GM18951 (cell line): ENCODE results near the gene GRIN2A.
"Not testable (repeated sequence)": the region's sequence is repeated elsewhere in the genome, so short reads cannot be mapped to it uniquely, and the experiment has no call there.

Experiments used
- POLR2A ChIP-seq: IDR thresholded peaks from 4 replicates; pipeline ENCODE4 v1.6.1; 2011; ENCODE audit warnings: mild to moderate bottlenecking; ENCODE audit not compliant: insufficient read length, insufficient read depth; ENCODE audit errors: extremely low read depth
- in situ Hi-C: fragments of 300-500 bp; cut with MboI; formaldehyde crosslinking; loops from one replicate; pipeline ENCODE4 v1.12.0; 2022; ENCODE audit warnings: low sequenced_read_pairs, mixed read lengths, inconsistent platforms; ENCODE audit not compliant: unreplicated experiment

GRIN2A gene

GRCh38 chr16:9908613-9909012 lies 273.6 kb downstream of the GRIN2A start:
- no peak for TF ChIP-seq POLR2A
- in situ Hi-C loops, result no loop called here

GRCh38 chr16:9907752-9908151 lies 274.5 kb downstream of the GRIN2A start:
- in situ Hi-C loops, result no loop called here
- no peak for TF ChIP-seq POLR2A

- TF ChIP-seq POLR2A, result no peak
- in situ Hi-C loops, result no loop called here
Measured at GRCh38 chr16:9906218-9906617, 276.0 kb downstream of the GRIN2A start.

GRCh38 chr16:9904526-9904925 lies 277.7 kb downstream of the GRIN2A start:
- no peak for TF ChIP-seq POLR2A
- in situ Hi-C loops, result no loop called here

- in situ Hi-C loops, result no loop called here
Measured at GRCh38 chr16:9900576-9900975, 281.7 kb downstream of the GRIN2A start.

GRCh38 chr16:9898555-9898954 lies 283.7 kb downstream of the GRIN2A start:
- no peak for TF ChIP-seq POLR2A
- in situ Hi-C loops, result no loop called here

More at GRCh38 chr16:9900576-9900975, 281.7 kb downstream of the GRIN2A start:
- no peak for TF ChIP-seq POLR2A

GRCh38 chr16:9898124-9898523 lies 284.1 kb downstream of the GRIN2A start:
- in situ Hi-C loops, result no loop called here
- TF ChIP-seq POLR2A, result no peak

- in situ Hi-C loops, result no loop called here
- TF ChIP-seq POLR2A, result no peak
Measured at GRCh38 chr16:9895817-9896216, 286.4 kb downstream of the GRIN2A start.

- no peak for TF ChIP-seq POLR2A
Measured at GRCh38 chr16:9885876-9886275, 296.4 kb downstream of the GRIN2A start.

GRCh38 chr16:9885467-9885866 lies 296.8 kb downstream of the GRIN2A start:
- no peak for TF ChIP-seq POLR2A
- in situ Hi-C loops, result no loop called here

More at GRCh38 chr16:9885876-9886275, 296.4 kb downstream of the GRIN2A start:
- in situ Hi-C loops, result no loop called here

- in situ Hi-C loops, result not testable (repeated sequence)
Measured at GRCh38 chr16:9875981-9876380, 306.2 kb downstream of the GRIN2A start.

GRCh38 chr16:9874219-9874618 lies 308.0 kb downstream of the GRIN2A start:
- TF ChIP-seq POLR2A, result no peak
- in situ Hi-C loops, result no loop called here

GRCh38 chr16:9870962-9871361 lies 311.3 kb downstream of the GRIN2A start:
- no peak for TF ChIP-seq POLR2A
- in situ Hi-C loops, result no loop called here

- in situ Hi-C loops, result no loop called here
- no peak for TF ChIP-seq POLR2A
Measured at GRCh38 chr16:9869776-9870175, 312.5 kb downstream of the GRIN2A start.

- in situ Hi-C loops, result no loop called here
- TF ChIP-seq POLR2A, result no peak
Measured at GRCh38 chr16:9868606-9869149, 313.6 kb downstream of the GRIN2A start.
